ENCODE measurements around the gene RTF2. TPM values are rescaled to one million over a fixed set of nuclear protein-coding genes. Genes with fewer than 3 reads are reported as not detected.
A peak's percentile ranks its signal among the peaks of the same experiment; 100 is the strongest.

The RTF2 gene
- total and polyA plus RNA-seq, 2 of the 4 experiments (the other 2 are of a cell fraction): 102 to 109 TPM

- TF ChIP-seq RAD21 (IDR thresholded peaks at IDR 0.05; ENCODE audit: low read length): no peak
These were observed 34.6 kb upstream of the RTF2 start (continued) for GRCh38 chr20:56433880-56434255.

DNA sequence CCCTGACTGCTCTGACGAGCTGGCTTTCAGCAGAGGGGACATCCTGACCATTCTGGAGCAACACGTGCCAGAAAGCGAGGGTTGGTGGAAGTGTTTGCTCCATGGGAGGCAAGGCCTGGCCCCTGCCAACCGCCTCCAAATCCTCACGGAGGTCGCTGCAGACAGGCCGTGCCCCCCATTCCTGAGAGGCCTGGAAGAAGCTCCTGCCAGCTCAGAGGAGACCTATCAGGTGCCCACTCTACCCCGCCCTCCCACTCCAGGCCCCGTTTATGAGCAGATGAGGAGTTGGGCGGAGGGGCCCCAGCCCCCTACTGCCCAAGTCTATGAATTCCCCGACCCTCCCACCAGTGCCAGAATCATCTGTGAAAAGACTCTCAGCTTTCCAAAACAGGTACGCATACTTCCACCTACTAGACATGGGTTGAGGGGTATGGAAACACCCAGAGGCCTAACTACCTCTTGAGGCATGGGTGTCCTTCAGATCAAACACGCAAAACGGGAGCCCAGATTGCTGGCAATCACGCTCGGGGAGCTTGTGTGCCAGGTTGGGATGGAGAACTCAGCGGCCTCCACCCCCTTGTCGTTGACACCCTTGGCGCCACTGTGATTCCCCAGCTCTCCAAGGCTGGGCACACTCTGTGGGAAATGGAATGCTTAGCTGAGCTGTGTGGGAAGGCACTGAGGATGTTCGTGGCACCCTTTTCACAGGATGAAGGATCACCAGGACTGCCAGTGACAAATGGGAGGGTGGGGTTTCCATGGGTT lies 31.0 kb upstream of the RTF2 start:
- peaks cover 22 to 42% of the 10 kb centered on the region in 2 experiments for H3K79me1 ChIP-seq (ENCODE audit: low read depth in 1 of 2, low read length in 2 of 2)
- no peaks in the 10 kb centered on the region for H3K27me3 ChIP-seq (ENCODE audit: control insufficient read depth, insufficient read depth, low read length)
- no peak overlapping the region; the same call in 1 of the 2 replicates for H3K9ac ChIP-seq (ENCODE audit: low read depth, low read length)
- 100% methylated on average over 2 of the region's 20 CpGs; no CpG with 5 or more reads in 1 of the 2 experiments for WGBS, 2 experiments (ENCODE audit: extremely low coverage in 2 of 2, insufficient read length in 1 of 2)
- BruUV-seq (replicated peaks): no TSS peak
- peaks cover 27% of the 10 kb centered on the region for H3K4me1 ChIP-seq (ENCODE audit: control insufficient read depth, insufficient read depth, low read length)
- ATAC-seq (ENCODE audit: low read depth): no peak
- peak overlapping the region; percentile 94 for H3K18ac ChIP-seq (ENCODE audit: low read depth, low read length)
- no peak overlapping the region for H2AFZ ChIP-seq (replicated peaks; ENCODE audit: low read length, poor library complexity)
- H2BK5ac ChIP-seq (ENCODE audit: low read depth, low read length, poor library complexity, severe bottlenecking): peak overlapping the region; percentile 95
- dilution Hi-C loops (cut with HindIII; ENCODE audit: low sequenced_read_pairs, unreplicated experiment): no loop called here
- H3K4me3 ChIP-seq (ENCODE audit: insufficient read depth, low read depth, low read length): no peak overlapping the region
- H3K14ac ChIP-seq (replicated peaks; ENCODE audit: low read depth, low read length): peak overlapping the region; percentile 78
- H3K9me3 ChIP-seq (ENCODE audit: control insufficient read depth, insufficient read depth, low read length): no peaks in the 10 kb centered on the region
- no peak for DNase-seq
- peak overlapping the region; percentile 78 to 94 for H4K8ac ChIP-seq (ENCODE audit: low read depth in 2 of 2, low read length in 2 of 2)
- H2BK15ac ChIP-seq (ENCODE audit: low read depth, low read length): peak overlapping the region; percentile 86; the same call in 2 of the 3 replicates
- H2AK5ac ChIP-seq (ENCODE audit: low read depth, low read length): peak overlapping the region; percentile 95
- peak overlapping the region; percentile 95 for H2BK120ac ChIP-seq (ENCODE audit: low read depth, low read length)
- in situ Hi-C loops (cut with MboI; ENCODE audit: low sequenced_read_pairs): no loop called here
- H2AK9ac ChIP-seq (replicated peaks; ENCODE audit: low read depth, low read length, poor library complexity): peak overlapping the region; percentile 2
- H3K56ac ChIP-seq (ENCODE audit: extremely low read depth, insufficient read depth, low read length): peak overlapping the region; percentile 38; the same call in 1 of the 2 replicates
- H4K91ac ChIP-seq (ENCODE audit: insufficient read depth, low read depth, low read length): peak overlapping the region; percentile 95
- peaks cover 25% of the 10 kb centered on the region for H3K9me1 ChIP-seq (ENCODE audit: insufficient read depth, low read length)
- ChIA-PET POLR2A (ENCODE audit: unreplicated experiment) (no interaction called here), CTCF (interaction anchor here (0.6 to 1.1 kb wide), 2 partner anchors 39 to 1756 kb away, joined by 3 to 4 read pairs; no protein-coding TSS in a partner anchor)
- TF ChIP-seq FOS (IDR thresholded peaks at IDR 0.05; ENCODE audit: low read depth, low read length): no peak
- TF ChIP-seq RAD21 (IDR thresholded peaks at IDR 0.05; ENCODE audit: low read length): no peak
- TF ChIP-seq, protein P1, sequence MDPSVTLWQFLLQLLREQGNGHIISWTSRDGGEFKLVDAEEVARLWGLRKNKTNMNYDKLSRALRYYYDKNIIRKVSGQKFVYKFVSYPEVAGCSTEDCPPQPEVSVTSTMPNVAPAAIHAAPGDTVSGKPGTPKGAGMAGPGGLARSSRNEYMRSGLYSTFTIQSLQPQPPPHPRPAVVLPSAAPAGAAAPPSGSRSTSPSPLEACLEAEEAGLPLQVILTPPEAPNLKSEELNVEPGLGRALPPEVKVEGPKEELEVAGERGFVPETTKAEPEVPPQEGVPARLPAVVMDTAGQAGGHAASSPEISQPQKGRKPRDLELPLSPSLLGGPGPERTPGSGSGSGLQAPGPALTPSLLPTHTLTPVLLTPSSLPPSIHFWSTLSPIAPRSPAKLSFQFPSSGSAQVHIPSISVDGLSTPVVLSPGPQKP (IDR thresholded peaks at IDR 0.05; ENCODE audit: borderline replicate concordance, low read depth, low read length): no peak
- TF ChIP-seq MXI1 (IDR thresholded peaks at IDR 0.05; ENCODE audit: borderline replicate concordance, low read depth, low read length): no peak
- peak overlapping the region; percentile 97 for H2BK20ac ChIP-seq (ENCODE audit: low read depth, low read length)
- H3K4ac ChIP-seq (ENCODE audit: low read depth, low read length): peak overlapping the region; percentile 95
- peak overlapping the region; percentile 92 for H4K5ac ChIP-seq (ENCODE audit: low read depth, low read length)
- H3K23ac ChIP-seq (ENCODE audit: low read depth, low read length): peak overlapping the region; percentile 60
- H3K36me3 ChIP-seq (ENCODE audit: control insufficient read depth, insufficient read depth, low read length): peaks cover 10% of the 10 kb centered on the region; the same call in 1 of the 2 replicates
- H3K4me2 ChIP-seq (ENCODE audit: low read depth, low read length): no peak overlapping the region
- H3K27ac ChIP-seq (ENCODE audit: insufficient read depth, low read length): peak overlapping the region; percentile 81
- no peaks in the 10 kb centered on the region for H4K20me1 ChIP-seq (ENCODE audit: insufficient read depth, low read length)
- intact Hi-C loops (cut with micrococcal nuclease): no loop called here
